Measurements from ENCODE around the gene PRIMPOL. TPM values are rescaled to one million over a fixed set of nuclear protein-coding genes. Genes with fewer than 3 reads are reported as not detected.

PRIMPOL gene
- total and polyA plus RNA-seq, 9 of the 15 experiments (the other 6 are each of a cell fraction or from before 2014, with no cell fraction given): 11.0 to 32.0 (median 16.1) TPM

DNA sequence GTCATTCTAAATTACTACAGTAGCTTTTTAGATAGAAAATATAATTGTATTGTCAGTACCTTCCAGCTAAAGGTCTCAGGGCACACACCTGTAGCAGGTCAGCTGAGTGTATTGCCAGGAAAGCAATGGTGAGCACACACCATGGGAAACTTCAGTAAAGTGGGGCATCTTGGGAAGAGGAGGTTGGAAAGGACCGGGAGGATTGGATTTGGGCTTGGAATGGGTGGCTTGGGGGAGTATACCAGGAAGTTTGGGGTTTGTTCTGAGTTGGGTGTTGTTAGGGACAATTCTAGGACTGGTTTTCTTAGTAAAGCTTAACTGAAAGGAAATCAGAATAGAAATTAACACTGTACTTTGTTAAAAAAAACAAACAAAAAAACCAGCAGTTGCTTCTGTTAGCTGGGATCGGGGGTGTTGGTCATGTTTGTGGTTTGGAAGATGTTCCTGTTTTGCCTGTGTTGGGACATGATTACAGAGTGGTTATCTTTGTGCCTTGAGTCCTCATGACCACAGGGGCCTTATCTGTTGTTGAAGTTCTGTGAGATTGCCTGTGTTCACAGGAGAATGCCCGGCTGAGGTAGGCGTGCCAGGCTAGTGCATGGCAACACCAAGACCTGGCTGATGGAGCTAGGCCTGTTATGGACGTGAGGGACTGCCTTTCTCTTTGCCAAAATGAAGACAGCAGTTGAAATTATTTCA lies 35.1 kb downstream of the PRIMPOL start (continued):
- TF ChIP-seq, protein P1, sequence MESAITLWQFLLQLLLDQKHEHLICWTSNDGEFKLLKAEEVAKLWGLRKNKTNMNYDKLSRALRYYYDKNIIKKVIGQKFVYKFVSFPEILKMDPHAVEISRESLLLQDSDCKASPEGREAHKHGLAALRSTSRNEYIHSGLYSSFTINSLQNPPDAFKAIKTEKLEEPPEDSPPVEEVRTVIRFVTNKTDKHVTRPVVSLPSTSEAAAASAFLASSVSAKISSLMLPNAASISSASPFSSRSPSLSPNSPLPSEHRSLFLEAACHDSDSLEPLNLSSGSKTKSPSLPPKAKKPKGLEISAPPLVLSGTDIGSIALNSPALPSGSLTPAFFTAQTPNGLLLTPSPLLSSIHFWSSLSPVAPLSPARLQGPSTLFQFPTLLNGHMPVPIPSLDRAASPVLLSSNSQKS (CRISPR knock-in tag; IDR thresholded peaks at IDR 0.05): no peak
- no peak for TF ChIP-seq ILK (tag; IDR thresholded peaks at IDR 0.05; ENCODE audit: borderline replicate concordance, low read depth)
- TF ChIP-seq NCOA6 (IDR thresholded peaks at IDR 0.05): 0 out of 2 replicates have a peak, but pooled peaks have one; percentile 35
- no peak for TF ChIP-seq POLR2G (IDR thresholded peaks at IDR 0.05; ENCODE audit: low read depth, low read length)
- no peak for TF ChIP-seq KLF1 (tag; IDR thresholded peaks at IDR 0.05)
- no peak for TF ChIP-seq ZNF707 (CRISPR knock-in tag; conservative IDR thresholded peaks at IDR 0.05)
- TF ChIP-seq EHMT2 (IDR thresholded peaks at IDR 0.05): peak; percentile 55; the same call in 1 of the 2 replicates
- TF ChIP-seq TRIM25 (IDR thresholded peaks at IDR 0.05; ENCODE audit: borderline replicate concordance): no peak
- TF ChIP-seq ZNF431 (CRISPR knock-in tag; IDR thresholded peaks at IDR 0.05): no peak
- TF ChIP-seq, protein P2, sequence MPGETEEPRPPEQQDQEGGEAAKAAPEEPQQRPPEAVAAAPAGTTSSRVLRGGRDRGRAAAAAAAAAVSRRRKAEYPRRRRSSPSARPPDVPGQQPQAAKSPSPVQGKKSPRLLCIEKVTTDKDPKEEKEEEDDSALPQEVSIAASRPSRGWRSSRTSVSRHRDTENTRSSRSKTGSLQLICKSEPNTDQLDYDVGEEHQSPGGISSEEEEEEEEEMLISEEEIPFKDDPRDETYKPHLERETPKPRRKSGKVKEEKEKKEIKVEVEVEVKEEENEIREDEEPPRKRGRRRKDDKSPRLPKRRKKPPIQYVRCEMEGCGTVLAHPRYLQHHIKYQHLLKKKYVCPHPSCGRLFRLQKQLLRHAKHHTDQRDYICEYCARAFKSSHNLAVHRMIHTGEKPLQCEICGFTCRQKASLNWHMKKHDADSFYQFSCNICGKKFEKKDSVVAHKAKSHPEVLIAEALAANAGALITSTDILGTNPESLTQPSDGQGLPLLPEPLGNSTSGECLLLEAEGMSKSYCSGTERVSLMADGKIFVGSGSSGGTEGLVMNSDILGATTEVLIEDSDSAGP (CRISPR knock-in tag; IDR thresholded peaks at IDR 0.05): no peak
- TF ChIP-seq PBX2 (CRISPR knock-in tag; IDR thresholded peaks at IDR 0.05; ENCODE audit: low read depth): no peak
- TF ChIP-seq PBX2 (tag; conservative IDR thresholded peaks at IDR 0.05; ENCODE audit: low read depth): no peak
- TF ChIP-seq KHSRP (IDR thresholded peaks at IDR 0.05): peak; percentile 85
- TF ChIP-seq KDM5B (IDR thresholded peaks at IDR 0.05; ENCODE audit: insufficient replicate concordance, low read depth, low read length): no peak
- TF ChIP-seq ZNF780A (CRISPR knock-in tag; IDR thresholded peaks at IDR 0.05): no peak
- no peak for TF ChIP-seq ZNF23 (CRISPR knock-in tag; IDR thresholded peaks at IDR 0.05)
- TF ChIP-seq, protein P3, sequence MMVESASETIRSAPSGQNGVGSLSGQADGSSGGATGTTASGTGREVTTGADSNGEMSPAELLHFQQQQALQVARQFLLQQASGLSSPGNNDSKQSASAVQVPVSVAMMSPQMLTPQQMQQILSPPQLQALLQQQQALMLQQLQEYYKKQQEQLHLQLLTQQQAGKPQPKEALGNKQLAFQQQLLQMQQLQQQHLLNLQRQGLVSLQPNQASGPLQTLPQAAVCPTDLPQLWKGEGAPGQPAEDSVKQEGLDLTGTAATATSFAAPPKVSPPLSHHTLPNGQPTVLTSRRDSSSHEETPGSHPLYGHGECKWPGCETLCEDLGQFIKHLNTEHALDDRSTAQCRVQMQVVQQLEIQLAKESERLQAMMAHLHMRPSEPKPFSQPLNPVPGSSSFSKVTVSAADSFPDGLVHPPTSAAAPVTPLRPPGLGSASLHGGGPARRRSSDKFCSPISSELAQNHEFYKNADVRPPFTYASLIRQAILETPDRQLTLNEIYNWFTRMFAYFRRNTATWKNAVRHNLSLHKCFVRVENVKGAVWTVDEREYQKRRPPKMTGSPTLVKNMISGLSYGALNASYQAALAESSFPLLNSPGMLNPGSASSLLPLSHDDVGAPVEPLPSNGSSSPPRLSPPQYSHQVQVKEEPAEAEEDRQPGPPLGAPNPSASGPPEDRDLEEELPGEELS (CRISPR knock-in tag; IDR thresholded peaks at IDR 0.05; ENCODE audit: borderline replicate concordance): no peak
- TF ChIP-seq KLF13 (tag; IDR thresholded peaks at IDR 0.05; ENCODE audit: borderline replicate concordance, low read depth): no peak
- TF ChIP-seq ZNF785 (CRISPR knock-in tag; IDR thresholded peaks at IDR 0.05): no peak

Measured in K562 (cell line).